ENCODE results near the gene SLC7A10. TPM values are rescaled to one million over a fixed set of nuclear protein-coding genes. Genes with fewer than 3 reads are reported as not detected.
"Not testable (repeated sequence)": the region's sequence is repeated elsewhere in the genome, so short reads cannot be mapped to it uniquely, and the experiment has no call there.

The SLC7A10 gene
- total RNA-seq, 1 donor from 2014 or later = 0.48 TPM

DNA sequence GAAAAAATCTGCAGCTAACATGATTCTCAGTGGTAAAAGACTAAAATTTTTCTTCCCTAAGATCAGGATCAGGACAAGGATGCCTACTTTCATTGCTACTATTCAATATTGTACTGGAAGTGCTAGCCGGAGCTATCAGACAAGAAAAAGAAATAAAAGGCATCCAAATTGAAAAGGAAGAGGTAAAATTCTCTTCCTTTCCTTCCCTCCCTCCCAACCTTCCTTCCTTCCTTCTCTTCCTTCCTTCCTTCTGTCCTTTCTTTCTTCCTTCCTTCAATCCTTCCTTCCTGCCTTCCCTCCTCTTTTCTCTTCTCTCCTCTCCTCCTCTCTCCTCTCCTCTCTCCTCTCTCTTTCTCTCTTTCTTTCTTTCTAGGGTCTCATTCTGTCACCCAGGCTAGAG, 58.2 kb downstream of the SLC7A10 start:
- TF ChIP-seq, protein P1, sequence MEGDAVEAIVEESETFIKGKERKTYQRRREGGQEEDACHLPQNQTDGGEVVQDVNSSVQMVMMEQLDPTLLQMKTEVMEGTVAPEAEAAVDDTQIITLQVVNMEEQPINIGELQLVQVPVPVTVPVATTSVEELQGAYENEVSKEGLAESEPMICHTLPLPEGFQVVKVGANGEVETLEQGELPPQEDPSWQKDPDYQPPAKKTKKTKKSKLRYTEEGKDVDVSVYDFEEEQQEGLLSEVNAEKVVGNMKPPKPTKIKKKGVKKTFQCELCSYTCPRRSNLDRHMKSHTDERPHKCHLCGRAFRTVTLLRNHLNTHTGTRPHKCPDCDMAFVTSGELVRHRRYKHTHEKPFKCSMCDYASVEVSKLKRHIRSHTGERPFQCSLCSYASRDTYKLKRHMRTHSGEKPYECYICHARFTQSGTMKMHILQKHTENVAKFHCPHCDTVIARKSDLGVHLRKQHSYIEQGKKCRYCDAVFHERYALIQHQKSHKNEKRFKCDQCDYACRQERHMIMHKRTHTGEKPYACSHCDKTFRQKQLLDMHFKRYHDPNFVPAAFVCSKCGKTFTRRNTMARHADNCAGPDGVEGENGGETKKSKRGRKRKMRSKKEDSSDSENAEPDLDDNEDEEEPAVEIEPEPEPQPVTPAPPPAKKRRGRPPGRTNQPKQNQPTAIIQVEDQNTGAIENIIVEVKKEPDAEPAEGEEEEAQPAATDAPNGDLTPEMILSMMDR (IDR thresholded peaks at IDR 0.05; ENCODE audit: unreplicated experiment) = no peak
- Mint-ChIP-seq H3K36me3 (ENCODE audit: insufficient read depth) (peaks cover 8% of the 10 kb centered on the region), H3K27me3 (no peaks in the 10 kb centered on the region), H3K4me1 (ENCODE audit: low read depth) (peaks cover 1% of the 10 kb centered on the region), H3K27ac (no peak overlapping the region), H3K9me3 (ENCODE audit: low read depth) (peaks cover 12% of the 10 kb centered on the region), H3K4me3 (ENCODE audit: low read depth) (no peak overlapping the region)
- no peak for DNase-seq (ENCODE audit: low spot score, unreplicated experiment)

DNA sequence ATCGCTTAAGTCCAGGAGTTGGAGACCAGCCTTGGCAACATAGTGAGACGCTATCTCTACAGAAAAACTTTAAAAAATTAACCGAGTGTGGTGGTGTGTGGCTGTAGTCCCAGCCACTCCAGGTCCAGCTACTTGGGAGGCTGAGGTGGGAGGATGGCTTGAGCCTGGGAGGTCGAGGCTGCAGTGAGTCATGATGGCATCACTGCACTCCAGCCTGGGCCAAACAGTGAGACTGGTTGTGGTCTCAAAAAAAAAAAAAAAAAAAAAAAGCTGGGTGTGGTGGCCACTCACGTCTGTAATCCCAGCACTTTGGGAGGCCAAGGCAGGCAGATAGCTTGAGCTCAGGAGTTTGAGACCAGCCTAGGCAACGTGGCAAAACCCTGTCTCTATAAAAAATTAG, 59.6 kb downstream of the SLC7A10 start:
- H3K9me3 Mint-ChIP-seq (ENCODE audit: low read depth) = peaks cover 12% of the 10 kb centered on the region
- H3K36me3 Mint-ChIP-seq (ENCODE audit: insufficient read depth); H3K4me3 Mint-ChIP-seq (ENCODE audit: low read depth); H3K27ac Mint-ChIP-seq; H3K4me1 Mint-ChIP-seq (ENCODE audit: low read depth); DNase-seq (ENCODE audit: low spot score, unreplicated experiment); H3K27me3 Mint-ChIP-seq: not testable (repeated sequence)

DNA sequence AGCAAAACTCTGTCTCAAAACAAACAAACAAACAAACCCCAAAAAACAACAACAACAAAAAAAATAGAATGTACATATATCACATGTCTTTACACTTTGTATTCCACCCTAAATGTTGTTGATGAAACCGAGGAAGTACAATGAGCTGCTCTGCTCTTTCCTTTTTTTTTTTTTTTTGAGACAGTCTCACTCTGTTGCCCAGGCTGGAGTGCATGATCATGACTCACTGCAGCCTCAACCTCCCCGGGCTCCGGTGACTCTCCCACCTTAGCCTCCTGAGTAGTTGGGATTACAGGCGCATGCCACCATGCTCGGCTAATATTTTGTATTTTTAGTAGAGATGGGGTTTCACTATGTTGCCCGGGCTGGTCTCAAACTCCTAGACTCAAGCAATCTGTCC, 62.2 kb downstream of the SLC7A10 start:
- Mint-ChIP-seq H3K36me3 (ENCODE audit: insufficient read depth) (peaks cover 10% of the 10 kb centered on the region), H3K9me3 (ENCODE audit: low read depth) (peaks cover 9% of the 10 kb centered on the region), H3K4me3 (ENCODE audit: low read depth) (no peak overlapping the region), H3K27ac (no peak overlapping the region), H3K4me1 (ENCODE audit: low read depth) (no peaks in the 10 kb centered on the region), H3K27me3 (no peaks in the 10 kb centered on the region)
- TF ChIP-seq, protein P1 (IDR thresholded peaks at IDR 0.05; ENCODE audit: unreplicated experiment) = no peak
- no peak for DNase-seq (ENCODE audit: low spot score, unreplicated experiment)

DNA sequence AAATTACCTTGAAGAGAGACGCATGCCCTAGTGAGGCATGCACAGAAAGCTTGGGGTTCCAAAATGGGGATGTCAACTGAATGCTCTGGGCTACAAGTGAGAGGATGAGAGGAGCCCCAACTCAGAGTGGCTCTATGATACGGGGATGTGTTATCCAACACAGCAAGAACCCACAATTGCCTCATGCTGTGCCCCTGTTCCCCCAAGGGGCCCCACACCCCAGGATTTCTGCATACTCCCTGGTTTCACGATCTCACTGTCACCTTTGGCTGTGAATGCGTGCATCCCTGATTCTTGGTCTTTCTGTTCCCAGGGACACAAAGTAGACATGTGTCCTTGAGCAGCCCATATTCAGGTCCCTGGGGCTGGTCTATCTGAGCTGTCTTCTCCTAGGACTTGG, 64.4 kb downstream of the SLC7A10 start:
- DNase-seq (ENCODE audit: low spot score, unreplicated experiment) = no peak
- Mint-ChIP-seq H3K27me3 (no peaks in the 10 kb centered on the region), H3K27ac (no peak overlapping the region), H3K4me3 (ENCODE audit: low read depth) (no peak overlapping the region), H3K4me1 (ENCODE audit: low read depth) (no peaks in the 10 kb centered on the region), H3K36me3 (ENCODE audit: insufficient read depth) (peaks cover 7% of the 10 kb centered on the region), H3K9me3 (ENCODE audit: low read depth) (no peaks in the 10 kb centered on the region)
- TF ChIP-seq, protein P1 (IDR thresholded peaks at IDR 0.05; ENCODE audit: unreplicated experiment) = no peak

DNA sequence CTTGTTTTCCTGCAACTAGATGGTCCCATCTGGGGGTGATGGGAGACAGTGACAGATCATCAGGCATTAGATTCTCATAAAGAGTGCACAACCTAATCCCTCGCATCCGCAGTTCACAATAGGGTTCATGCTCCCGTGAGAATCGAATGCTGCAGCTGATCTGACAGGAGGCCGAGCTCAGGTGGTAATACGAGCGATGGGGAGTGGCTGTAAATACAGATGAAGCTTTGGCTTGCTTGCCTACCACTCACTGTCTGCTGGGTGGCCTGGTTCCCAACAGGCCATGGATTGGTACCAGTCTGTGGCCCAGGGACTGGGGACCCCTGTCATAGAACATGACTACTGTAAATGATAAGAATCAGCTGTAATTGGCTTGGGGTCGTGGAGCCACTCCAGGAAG, 65.8 kb downstream of the SLC7A10 start:
- H3K36me3 Mint-ChIP-seq (ENCODE audit: insufficient read depth) = peaks cover 7% of the 10 kb centered on the region
- H3K27ac Mint-ChIP-seq = no peak overlapping the region
- H3K4me3 Mint-ChIP-seq (ENCODE audit: low read depth) = no peak overlapping the region
- no peak for DNase-seq (ENCODE audit: low spot score, unreplicated experiment)
- H3K27me3 Mint-ChIP-seq = no peaks in the 10 kb centered on the region
- H3K9me3 Mint-ChIP-seq (ENCODE audit: low read depth) = no peaks in the 10 kb centered on the region
- TF ChIP-seq, protein P1 (IDR thresholded peaks at IDR 0.05; ENCODE audit: unreplicated experiment) = no peak
- no peaks in the 10 kb centered on the region for H3K4me1 Mint-ChIP-seq (ENCODE audit: low read depth)

DNA sequence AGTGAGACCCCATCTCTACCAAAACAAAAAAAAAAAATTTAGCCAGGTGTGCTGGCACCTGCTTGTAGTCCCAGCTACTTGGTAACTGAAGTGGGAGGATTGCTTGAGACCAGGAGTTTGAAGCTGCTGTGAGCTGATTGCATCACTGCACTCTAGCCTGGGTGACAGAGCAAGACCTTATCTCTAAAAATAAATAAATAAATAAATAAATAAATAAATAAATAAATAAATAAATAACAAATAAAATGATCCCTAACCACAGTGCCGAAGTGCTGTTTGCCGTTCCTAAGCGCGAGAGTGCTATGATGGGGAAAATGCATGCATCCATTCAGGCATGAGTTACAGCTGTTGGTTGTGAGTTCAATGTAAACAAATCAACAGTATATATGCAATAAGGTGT, 66.5 kb downstream of the SLC7A10 start:
- no peaks in the 10 kb centered on the region for H3K9me3 Mint-ChIP-seq (ENCODE audit: low read depth)
- DNase-seq (ENCODE audit: low spot score, unreplicated experiment) = no peak
- TF ChIP-seq, protein P1 (IDR thresholded peaks at IDR 0.05; ENCODE audit: unreplicated experiment) = no peak
- H3K27ac Mint-ChIP-seq = no peak overlapping the region
- no peaks in the 10 kb centered on the region for H3K4me1 Mint-ChIP-seq (ENCODE audit: low read depth)
- H3K36me3 Mint-ChIP-seq (ENCODE audit: insufficient read depth) = peaks cover 5% of the 10 kb centered on the region
- peaks cover 3% of the 10 kb centered on the region for H3K27me3 Mint-ChIP-seq
- H3K4me3 Mint-ChIP-seq (ENCODE audit: low read depth) = no peak overlapping the region

Other genes with a start within 250 kb of the SLC7A10 start
- gene RHPN2, start 161.0 kb downstream of the SLC7A10 start, total RNA-seq = 33.9 and 40.2 TPM in 2 replicates
- gene GPATCH1, start 144.7 kb downstream of the SLC7A10 start, total RNA-seq = 13.4 and 15.6 TPM in 2 replicates
- not detected in 2 replicates for gene WDR88, start 93.7 kb downstream of the SLC7A10 start, total RNA-seq
- 50.1 and 51.2 TPM in 2 replicates for gene LRP3, start 31.5 kb downstream of the SLC7A10 start, total RNA-seq
- gene CEBPA, start 76.7 kb upstream of the SLC7A10 start, total RNA-seq = 12.3 and 12.5 TPM in 2 replicates
- 33.6 and 35.3 TPM in 2 replicates for gene CEBPG, start 147.9 kb upstream of the SLC7A10 start, total RNA-seq